Iris pigment epithelial cell (primary cell): ENCODE measurements around the gene C1orf167.

Source experiments
- DNase-seq: peaks from one replicate; pipeline ENCODE4 v3.0.0-alpha.2; 2011; ENCODE audit warnings: low read depth

Gene C1orf167

DNA sequence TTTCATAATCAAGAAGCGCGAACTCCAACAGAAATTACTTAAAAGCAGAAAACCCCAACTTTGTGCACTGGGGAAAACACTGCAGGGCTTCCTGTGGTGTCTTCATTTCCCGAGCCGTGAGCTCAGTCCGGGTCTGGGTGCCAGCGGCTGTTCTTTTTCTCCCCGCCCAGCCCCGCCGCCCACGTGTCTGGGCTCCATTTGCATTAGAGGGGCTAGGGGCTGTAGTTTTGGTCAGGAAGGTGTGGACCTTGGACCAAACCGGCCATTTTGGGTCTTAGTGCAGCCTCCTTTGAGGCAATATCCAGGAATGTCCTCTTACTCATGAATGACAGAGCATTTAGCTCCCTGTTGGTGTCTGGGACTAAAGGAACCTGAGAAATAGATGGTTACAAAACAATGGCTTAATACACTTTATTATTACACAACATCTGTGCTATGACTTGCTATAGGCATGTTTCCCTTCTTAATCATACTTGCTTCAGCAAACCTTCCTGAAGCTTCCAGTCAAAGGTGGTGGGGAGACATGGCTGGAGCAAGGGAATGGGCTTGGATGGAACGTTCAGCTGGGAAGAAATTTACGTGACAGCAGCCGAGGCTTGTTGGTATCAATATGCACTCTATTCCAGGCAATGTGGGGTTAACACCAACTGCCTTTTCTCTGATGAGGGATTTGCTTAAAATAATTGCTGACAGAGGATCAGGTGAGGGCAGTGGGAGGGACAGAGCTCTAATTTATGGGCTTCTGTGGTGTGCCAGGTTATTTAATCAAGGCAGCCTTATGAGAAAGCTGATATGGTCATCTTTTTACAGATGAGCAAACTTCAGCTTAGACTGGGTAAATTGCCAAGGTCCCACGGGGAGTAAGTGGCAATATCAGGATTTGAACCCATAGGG is 25.0 kb upstream of the C1orf167 start:
- DNase-seq, result peak; percentile 91

DNA sequence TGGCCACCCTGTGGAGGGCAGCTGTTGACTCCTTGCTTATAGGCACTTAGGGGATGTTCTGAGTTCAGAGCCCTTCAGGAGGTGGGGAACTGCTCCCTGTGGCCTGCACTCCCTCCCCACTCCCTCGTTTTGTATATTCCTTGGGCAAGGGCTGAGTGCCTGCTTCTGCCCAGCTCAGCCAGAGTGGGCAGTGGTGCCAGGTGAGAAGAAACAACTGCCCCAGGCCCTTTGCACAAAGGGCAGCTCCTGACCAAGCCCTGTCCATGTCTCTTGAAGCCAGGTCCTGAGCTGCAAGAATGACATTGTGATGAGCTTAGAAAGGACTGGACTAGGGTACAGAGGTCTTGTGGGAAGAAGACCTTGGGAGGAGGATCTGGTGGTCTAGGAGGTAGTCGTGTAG is 23.9 kb upstream of the C1orf167 start:
- DNase-seq, result no peak

DNA sequence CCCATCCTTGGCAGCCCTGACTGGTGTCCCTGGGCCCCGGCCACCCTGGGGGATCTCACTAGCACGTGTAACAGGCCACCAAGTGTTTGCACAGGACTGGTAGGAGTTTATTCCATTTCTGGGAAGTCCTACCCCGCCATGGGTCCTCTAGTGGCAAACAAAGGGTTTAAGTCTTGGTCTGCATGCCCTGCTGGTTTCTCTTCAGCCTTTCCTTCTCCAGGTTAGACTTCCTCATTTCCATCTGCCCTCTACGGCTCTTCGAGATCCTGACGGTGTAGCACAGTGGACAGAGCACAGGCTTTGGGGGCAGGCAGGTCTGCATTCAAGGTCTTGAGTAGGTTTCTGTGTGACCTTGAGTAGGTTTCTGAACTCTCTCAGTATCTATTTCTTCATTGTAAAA is 23.2 kb upstream of the C1orf167 start:
- no peak for DNase-seq

DNA sequence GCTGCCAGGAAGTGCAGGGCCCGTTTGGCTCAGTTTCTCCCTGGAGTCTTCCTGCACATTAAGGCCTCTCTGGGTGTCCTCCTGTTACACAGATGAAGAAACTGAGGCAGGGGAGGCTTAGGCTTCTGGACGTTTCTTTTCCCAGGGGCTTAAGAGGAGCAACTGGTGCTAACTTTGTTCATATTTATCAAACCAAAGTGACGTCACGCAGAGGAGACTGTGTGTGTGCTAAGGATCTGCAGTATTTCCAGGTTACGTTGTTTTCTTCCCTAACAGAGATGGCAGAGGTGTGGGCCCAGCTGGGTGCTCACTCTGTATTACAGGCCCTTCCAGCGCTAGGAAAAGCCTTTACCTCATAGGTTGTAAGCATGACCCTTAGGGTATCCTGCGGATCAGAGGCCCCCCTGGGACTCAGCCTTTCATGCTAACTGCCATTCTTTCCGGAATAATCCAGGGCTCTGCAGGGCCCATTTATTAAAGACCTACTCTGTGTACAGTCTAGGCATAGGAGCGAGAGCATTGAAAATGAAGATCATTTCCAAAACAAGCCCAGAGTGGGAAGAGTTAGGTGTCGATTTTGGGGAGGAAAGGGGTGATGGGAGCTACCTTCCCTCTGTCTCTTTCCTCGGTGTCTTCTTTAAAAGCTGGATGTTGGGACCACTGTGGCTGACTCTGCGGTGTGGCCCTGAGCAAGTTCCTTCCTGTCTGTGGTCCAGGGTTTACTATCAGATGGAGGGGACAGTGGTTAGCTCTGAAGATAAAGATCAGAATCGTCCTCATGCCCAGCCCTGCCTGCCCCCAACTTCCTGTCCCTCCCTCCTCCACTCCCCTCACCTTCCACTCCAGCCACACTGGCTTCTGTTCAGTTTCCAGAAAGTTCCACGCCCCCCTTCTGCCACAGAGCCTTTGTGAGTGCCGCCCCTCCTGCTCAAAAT is 21.5 kb upstream of the C1orf167 start:
- DNase-seq, result no peak

DNA sequence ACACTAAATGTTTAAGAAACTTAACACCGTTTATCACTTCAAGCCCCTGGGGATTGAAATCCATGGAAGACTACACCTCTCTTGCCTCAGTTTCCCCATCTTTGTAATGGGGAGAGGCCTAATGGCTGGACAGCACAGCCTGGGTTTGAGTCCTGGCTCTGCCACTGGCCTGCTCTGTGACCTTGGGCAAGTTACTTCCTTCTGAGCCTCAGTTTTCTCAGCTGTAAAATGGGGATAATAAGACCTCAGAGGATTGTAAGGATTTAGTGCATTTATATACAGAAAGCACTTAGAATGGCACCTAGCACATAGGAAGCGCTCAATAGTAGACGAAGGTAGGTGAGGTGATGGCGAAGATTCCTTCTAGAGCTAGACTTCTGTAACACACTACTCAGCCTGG is 20.5 kb upstream of the C1orf167 start:
- DNase-seq, result no peak

DNA sequence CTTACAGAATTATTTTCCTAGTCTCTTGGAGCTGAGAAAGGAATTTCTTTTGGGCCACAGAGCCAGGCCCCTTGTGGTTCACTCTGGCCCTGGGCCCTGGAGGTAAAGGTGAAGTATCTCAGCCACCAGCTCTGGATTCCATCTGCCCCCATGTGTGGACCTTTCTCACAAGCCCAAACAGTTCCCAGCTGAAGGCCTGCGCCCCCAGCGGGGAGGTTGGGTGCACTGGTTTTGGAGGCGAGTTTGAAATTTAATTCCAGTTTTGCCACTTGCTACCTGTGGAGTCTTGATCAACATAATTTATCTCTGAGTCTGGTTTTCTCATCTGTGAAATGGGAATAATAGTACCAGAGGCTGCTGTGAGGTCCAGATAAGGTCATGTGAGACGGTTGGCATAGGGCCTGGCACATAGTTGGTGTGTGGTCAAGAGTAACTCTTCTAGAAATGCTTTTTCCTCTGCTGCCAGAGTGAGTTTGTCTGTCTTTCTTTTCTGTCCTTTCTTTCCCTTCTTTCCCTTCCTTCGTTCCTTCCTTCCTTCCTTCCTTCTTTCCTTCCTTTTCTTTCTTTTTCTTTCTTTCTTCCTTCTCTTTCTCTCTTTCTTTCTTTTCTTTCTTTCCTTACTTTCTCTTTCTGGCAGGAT is 20.0 kb upstream of the C1orf167 start:
- no peak for DNase-seq

DNA sequence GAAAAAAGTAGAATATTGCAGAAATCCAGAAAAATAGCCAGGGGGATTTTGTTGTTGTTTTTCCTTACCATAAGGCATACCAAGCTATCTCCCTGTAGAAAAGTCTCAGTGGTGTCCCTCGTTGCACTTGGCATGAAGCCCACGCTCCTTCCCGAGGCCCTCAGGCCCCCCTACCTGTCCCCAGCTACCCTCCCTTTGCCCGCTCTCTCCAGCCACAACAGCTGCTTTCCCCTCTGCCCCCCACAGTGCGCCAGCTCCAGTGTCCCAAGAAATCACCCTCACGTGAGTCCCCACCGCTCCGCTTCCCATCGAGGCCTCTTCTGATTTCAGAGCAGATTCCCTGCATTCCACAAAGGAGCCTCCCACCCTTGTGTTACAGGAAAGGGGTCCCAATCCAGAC is 17.7 kb upstream of the C1orf167 start:
- no peak for DNase-seq

DNA sequence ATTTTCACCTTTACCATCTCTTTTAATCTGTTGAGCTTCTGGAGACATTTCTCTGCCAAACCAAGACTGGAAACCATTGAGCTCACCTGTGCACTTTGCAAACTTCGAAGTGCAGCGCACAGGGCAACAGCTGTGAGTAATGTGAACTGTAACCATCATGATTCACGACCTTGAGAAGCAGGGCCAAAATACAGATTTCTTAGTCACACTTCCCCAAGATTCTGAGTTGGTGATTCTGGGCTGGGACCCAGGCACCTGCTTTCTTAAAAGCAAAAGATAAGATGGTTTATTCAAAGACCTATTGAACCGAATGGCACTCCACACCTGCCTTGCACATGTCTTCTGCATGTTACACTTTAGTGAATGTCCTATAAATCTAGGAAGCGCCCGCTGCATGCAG is 15.9 kb upstream of the C1orf167 start:
- peak; percentile 53 for DNase-seq

DNA sequence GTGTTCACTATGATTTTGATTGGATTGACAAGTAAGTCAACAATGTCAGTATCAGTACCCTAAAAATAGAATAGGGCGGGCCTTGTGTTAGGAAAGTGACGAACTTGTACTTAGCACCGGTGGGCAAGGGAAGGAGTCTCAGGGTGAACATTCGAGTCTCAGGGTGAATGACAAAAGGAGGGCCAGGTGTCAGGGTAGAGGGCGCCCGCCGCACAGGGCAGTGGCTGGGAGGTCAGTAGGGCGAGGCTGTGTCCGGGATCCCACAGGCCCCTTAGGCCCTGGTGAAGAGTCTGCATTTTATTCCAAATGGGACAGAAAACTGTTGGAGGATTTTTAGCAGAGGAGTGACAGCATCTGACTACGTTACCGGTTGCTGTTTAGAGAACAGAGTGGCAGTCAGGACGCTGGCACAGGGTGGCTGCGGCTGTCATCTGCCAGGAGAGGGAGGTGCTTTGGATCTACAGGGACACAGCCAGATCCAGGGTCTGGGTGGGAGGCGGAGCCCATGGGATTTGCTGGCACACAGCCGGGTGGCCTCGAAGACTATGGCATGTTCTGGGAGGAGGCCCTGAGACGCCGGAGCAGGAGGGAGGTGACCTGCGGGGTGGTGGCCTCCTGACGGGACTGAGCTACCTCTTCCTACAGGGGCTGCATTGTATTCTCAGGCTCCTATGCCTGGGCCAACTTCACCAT is 15.1 kb upstream of the C1orf167 start:
- DNase-seq, result no peak

DNA sequence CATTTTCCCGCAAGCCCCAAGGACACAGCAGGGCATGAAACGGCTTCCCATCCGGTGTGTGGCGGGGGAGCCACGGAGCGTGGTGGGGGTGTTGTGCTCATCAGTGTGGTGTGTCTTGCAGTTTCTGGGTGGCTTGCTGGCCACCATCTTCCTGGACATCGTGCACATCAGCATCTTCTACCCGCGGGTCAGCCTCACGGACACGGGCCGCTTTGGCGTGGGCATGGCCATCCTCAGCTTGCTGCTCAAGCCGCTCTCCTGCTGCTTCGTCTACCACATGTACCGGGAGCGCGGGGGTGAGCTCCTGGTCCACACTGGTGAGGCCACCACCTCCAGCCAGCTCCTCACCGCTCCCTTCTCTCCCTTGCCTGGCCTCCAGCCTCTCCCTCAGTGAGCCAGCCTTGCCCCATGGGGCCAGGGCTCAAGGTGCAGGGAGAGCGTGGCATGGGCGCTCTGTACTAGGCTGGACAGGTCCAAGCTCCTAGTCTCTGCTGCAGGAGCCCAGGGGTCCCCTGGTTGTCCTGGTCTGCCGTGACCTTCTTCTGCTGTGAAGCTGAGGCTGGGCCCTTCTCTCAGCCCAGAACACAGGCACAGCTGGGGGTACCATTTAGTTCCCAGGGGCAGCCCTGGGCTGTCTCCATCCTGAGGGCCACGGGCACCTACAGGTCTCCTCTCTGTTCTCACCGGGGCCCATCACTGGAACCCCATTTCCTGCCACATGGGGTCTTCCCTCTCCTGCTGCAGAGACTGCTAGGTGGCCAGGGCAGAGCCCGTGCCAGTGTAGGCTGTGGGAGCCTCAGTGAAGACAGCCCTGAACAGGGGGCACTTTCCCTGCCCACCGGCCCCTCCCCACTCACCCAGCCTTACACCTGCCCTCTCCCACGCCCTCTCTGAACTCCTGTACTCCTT is 13.4 kb upstream of the C1orf167 start:
- DNase-seq, result no peak

DNA sequence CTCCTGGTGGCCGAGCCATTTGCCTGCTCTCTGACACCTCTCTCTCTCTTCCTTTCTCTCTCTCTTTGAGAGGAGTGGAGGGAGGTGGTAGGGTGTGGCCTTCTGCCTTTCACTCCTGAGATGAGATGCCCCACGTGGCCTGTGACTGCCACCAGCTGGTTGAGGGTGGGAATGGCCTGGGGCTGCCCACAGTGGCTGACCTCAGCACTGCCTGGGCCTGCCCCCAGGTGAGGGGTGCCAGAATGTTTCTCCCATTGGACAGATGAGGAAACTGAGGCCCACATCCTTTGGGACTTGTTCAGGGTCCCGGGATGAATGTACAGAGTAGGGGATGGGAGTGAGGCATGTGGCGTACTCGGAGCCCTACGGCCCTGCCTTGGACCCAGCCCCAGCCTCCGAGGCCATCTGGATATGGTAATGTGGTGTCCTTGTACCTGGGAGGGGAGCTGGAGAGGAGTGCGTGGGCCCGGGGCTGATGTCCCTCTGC is 12.7 kb upstream of the C1orf167 start:
- no peak for DNase-seq

DNA sequence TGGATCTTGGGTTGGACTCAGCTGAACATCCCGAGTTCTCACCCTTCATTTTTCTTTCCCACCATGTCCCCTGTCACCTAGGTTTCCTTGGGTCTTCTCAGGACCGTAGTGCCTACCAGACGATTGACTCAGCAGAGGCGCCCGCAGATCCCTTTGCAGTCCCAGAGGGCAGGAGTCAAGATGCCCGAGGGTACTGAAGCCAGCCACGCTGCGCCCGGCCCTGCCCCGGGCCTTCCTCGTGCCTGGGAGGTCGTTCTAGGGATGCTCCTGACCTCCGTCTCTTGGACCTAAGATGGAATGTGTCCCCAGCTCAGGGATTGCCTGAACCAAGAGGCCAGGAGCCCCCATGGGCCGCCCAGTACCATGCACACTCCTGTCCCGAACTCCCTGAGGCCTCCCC is 12.0 kb upstream of the C1orf167 start:
- DNase-seq, result no peak

DNA sequence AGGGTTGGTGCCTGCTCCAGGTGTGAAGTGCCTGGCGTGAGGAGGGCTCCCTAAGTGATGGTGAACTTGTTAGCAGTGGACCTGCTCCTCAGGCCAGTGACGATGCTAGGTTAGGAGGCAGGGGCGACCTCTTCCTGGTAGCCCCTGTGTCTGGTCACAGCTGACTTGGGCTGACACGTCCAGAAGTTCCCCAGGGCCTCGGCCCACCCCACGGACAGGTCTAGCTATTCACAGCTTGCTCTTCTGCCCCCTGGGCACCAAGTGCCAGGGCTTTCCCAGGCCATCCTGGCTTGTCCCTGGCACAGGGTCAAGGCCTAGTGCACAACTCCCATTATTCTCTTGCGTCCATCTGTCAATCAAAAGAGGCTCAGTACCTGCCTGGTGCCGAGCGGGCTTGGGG is 10.9 kb upstream of the C1orf167 start:
- DNase-seq, result no peak

DNA sequence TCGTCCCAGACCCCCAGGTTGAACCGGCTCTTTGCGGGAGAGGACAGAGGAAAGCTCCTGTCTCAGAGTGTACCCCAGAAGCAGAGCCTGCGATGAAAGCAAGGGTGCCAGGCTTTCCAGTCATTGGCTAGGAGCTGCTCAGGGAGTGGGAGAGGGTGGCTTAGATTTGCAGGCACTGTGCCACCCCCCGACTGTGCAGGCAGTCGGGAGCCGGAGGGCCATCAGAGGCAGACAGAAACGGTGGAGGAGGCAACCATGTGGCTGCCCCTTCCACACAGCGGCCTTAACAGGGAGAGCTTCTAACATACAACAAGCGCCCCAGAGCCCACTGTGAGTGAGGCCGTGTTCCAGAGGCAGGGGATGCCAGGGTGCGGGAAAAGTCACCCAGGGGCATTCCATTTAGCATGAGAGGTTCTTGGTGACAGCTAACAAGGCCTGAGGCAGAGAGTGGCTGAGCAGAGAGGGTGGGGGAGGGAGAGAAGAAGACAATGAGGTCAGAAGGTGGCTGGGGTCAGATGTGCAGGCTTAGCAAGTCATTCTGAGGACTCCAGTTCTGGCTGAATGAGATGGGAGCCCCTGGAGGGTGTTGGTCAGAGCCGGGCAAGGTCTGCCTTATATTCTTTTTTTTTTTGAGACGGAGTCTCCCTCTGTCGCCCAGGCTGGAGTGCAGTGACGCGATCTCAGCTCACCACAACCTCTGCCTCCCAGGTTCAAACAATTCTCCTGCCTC is 9.5 kb upstream of the C1orf167 start:
- no peak for DNase-seq

DNA sequence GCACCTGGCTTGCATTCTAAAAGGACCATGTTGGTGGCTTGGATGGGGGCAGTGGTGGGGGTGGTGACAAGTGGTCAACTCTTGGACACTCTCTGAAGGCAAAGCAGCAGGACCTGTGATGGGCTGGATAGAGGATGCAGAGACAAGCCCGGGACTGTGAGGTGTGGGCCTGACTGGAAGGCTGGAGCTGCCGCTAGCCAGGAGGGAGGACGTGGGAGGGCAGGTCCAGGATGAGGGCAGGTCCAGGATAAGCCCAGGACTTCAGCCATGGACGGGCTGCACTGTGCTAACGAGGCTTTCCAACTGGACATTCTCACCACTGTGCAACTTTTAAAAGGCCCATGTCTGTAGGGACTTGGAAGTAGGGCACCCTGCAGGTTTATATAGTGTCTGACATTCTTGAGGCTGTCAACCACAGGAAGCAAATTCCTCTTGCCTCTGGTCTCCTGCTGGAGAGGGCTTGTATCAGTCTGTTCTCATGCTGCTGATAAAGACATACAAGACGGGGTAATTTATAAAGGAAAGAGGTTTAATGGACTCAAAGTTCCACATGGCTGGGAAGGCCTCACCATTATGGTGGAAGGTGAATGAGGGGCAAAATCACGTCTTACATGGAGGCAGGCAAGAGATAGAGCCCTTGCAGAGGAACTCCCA is 8.3 kb upstream of the C1orf167 start:
- DNase-seq, result peak; percentile 47

DNA sequence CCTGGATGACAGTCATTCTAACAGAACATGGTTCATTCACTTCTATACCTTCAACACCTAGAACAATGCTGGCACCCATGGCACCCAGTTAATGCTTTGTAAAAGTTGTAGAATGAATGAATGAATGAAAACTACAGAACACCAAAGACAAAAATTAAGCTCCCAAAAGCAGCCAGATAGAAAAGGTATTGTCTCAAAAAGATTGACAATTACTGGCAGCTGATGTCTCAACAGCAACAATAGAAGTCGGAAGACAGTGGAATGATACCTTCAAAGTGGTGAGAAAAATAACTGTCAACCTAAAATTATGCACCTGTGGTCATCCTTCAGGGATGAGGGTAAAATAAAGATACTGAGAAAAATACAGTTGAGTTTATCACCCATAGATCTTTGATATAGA is 4.9 kb upstream of the C1orf167 start:
- DNase-seq, result no peak

DNA sequence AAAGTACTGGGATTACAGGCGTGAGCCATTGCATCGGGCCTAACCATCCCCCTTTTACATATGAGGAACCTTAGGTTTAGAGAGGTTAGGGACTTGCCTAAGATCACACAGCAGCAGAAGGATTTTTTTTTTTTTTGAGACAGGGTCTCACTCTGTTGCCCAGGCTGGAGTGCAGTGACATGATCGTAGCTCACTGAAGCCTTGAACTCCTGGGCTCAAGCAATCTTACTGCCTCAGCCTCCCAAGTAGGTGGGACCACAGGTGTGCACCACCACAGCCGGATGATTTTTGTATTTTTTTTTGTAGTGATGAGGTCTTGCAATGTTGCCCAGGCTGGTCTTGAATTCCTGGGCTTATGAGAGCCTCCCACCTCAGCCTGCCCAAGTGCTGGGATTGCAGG is 2.2 kb upstream of the C1orf167 start:
- no peak for DNase-seq

DNA sequence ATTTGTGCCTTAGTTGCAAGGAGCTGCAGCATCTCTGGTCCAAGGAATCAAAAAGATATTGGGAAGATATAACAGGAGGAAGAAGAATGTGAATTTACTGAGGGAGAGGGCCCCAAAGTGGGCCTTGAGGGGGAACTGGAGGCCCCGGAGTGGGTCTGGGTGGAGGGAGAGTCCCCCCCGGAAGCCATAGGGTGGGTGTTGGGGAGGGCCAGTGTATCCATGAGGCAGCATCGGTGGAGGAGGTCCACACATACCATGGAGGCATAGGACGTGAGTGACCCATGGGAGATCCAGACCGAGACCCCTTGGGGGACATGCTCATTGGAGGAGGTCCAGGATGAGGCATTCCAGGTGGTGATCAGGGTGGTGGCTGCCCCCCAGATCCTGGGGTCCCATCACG is 708 bp upstream of the C1orf167 start:
- no peak for DNase-seq

DNA sequence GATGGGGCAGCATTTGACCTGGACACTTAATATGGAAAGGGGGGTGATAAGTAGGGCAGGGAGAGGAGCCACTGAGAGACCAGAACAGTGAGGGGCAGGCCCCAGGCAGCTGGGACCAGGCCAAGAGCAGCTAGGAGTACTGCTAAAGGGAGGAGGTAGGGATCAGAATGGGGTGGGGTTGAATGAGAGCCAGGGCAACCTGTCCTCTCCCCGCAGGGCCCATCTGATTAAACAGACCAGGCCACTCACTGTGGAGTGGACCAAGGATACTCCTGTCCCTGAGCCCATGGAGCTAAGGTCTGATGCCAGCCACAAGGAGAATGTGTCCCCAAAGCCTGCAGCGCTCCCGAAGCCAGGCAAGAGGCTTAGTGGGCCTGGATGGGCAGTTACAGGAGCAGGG is 2.1 kb downstream of the C1orf167 start:
- no peak for DNase-seq

DNA sequence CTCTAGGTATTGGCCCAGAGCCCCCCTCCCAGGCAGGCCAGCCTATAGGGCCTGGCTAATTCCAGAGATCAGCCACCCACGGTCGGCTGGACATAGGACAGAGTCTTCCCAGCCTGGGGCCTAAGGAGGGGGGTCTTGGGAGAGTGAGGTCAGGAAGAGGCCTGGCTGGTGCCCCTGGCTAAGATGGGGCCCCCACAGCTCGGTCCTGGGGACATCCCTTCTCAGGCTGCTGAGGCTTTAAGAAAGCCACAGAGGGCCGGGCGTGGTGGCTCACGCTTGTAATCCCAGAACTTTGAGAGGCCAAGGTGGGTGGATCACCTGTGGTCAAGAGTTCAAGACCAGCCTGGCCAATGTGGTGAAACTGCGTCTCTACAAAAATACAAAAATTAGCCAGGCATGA is 2.5 kb downstream of the C1orf167 start:
- DNase-seq, result no peak
